Common myeloid progenitor, CD34-positive (primary cell): Measurements from ENCODE around the gene CARF. TPM values are rescaled to one million over a fixed set of nuclear protein-coding genes. Genes with fewer than 3 reads are reported as not detected.
A peak's percentile ranks its signal among the peaks of the same experiment; 100 is the strongest.

Source experiments
- CTCF ChIA-PET: fragments of 350-600 bp; sonication (Branson Sonifier 250); formaldehyde crosslinking; loops from one replicate; lab custom pipeline; 2021; ENCODE audit warnings: antibody characterized with exemption; lab: Charles Lee
- POLR2A ChIA-PET: fragments of 350-600 bp; sonication (Branson Sonifier 250); formaldehyde crosslinking; loops from one replicate; lab custom pipeline; 2021; ENCODE audit warnings: antibody characterized with exemption; lab: Charles Lee
- DNase-seq, 3 donors: peaks; one replicate each; pipeline versions ENCODE4 v3.0.0 to v3.0.0-alpha.2; 2013
- H3K27ac ChIP-seq, 2 experiments: 1 replicate in 1 of 2; 2 replicates in 1 of 2; pipeline ENCODE4 v1.7.0; 2013; ENCODE audit warnings: inconsistent platforms in 2 of 2, low read length in 2 of 2, mild to moderate bottlenecking in 2 of 2, low read depth in 1 of 2, moderate library complexity in 1 of 2; ENCODE audit not compliant: severe bottlenecking in 2 of 2, insufficient read depth in 1 of 2, poor library complexity in 1 of 2
- H3K27me3 ChIP-seq, 5 experiments: replicated peaks in 2 of 5; 1 replicate in 3 of 5; 2 replicates in 2 of 5; pipeline versions ENCODE4 v1.6.1 to v1.7.0; 2013; ENCODE audit warnings: low read length in 4 of 5, mild to moderate bottlenecking in 2 of 5, moderate library complexity in 2 of 5, inconsistent platforms in 1 of 5; ENCODE audit not compliant: insufficient read depth in 5 of 5, control insufficient read depth in 4 of 5
- H3K36me3 ChIP-seq, 4 experiments: 1 replicate in 2 of 4; 2 replicates in 2 of 4; pipeline versions ENCODE4 v1.6.1 to v1.7.0; 2013; ENCODE audit warnings: low read length in 3 of 4, control low read depth in 1 of 4, mild to moderate bottlenecking in 1 of 4; ENCODE audit not compliant: control insufficient read depth in 4 of 4, insufficient read depth in 4 of 4
- H3K4me1 ChIP-seq, 4 experiments: 1 replicate in 3 of 4; 2 replicates in 1 of 4; pipeline versions ENCODE4 v1.6.1 to v1.7.1; 2013; ENCODE audit warnings: low read length in 3 of 4, mild to moderate bottlenecking in 3 of 4, control low read depth in 1 of 4, inconsistent platforms in 1 of 4, moderate library complexity in 1 of 4; ENCODE audit not compliant: control insufficient read depth in 4 of 4, insufficient read depth in 4 of 4; ENCODE audit errors: control extremely low read depth in 1 of 4
- H3K4me3 ChIP-seq, 7 experiments: 1 replicate in 4 of 7; 2 replicates in 3 of 7; pipeline versions ENCODE4 v1.5.1 to v1.7.0; 2013; ENCODE audit warnings: mild to moderate bottlenecking in 7 of 7, low read length in 6 of 7, moderate library complexity in 6 of 7, inconsistent platforms in 2 of 7, low read depth in 2 of 7, control low read depth in 1 of 7; ENCODE audit not compliant: insufficient read depth in 4 of 7, control insufficient read depth in 1 of 7; ENCODE audit errors: extremely low read depth in 1 of 7
- H3K9me3 ChIP-seq, 5 experiments: 1 replicate in 4 of 5; 2 replicates in 1 of 5; pipeline versions ENCODE4 v1.6.1 to v1.7.1; 2013; ENCODE audit warnings: low read length in 4 of 5, mild to moderate bottlenecking in 2 of 5, inconsistent platforms in 1 of 5, low read depth in 1 of 5, moderate library complexity in 1 of 5; ENCODE audit not compliant: control insufficient read depth in 4 of 5, insufficient read depth in 2 of 5; ENCODE audit errors: control extremely low read depth in 1 of 5
- WGBS: methylation state at CpG from one replicate; pipeline ENCODE4 v1.1.5; 2013; ENCODE audit not compliant: insufficient coverage; 5-methylcytosine and 5-hydroxymethylcytosine counted together
- polyA plus RNA-seq: library from polyadenylated mRNA; unstranded; fragments of 120-200 nt; gene quantifications from one replicate; pipeline ENCODE4 v1.2.1, GENCODE V29; 2013

The CARF gene, protein sequence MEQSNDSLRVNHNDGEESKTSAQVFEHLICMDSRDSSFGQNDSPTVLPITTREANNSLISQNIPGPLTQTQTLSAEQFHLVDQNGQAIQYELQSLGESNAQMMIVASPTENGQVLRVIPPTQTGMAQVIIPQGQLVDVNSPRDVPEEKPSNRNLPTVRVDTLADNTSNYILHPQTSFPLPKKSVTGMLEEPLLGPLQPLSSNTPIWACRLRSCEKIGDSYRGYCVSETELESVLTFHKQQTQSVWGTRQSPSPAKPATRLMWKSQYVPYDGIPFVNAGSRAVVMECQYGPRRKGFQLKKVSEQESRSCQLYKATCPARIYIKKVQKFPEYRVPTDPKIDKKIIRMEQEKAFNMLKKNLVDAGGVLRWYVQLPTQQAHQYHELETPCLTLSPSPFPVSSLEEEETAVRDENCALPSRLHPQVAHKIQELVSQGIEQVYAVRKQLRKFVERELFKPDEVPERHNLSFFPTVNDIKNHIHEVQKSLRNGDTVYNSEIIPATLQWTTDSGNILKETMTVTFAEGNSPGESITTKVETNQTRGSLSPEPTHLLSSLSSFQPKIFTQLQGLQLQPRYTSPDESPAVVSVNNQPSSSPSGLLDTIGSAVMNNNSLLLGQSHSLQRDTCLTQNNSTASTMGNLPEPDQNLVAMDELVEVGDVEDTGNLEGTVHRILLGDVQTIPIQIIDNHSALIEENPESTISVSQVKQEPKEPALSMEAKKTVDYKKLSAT
- 17.5 TPM for polyA plus RNA-seq

- ChIA-PET POLR2A (interaction anchor here (0.6 to 1.2 kb wide), 3 partner anchors 16 to 328 kb away, joined by 3 to 4 read pairs (median 3); no protein-coding TSS in a partner anchor), CTCF (interaction anchor here (0.9 to 1.5 kb wide), 2 partner anchors 10 to 18 kb away, joined by 3 read pairs; no protein-coding TSS in a partner anchor)
- peak; percentile 92 to 96 (median 96) for DNase-seq
- Histone ChIP-seq H3K36me3 (no peaks in the 10 kb centered on the region), H3K9me3 (no peaks in the 10 kb centered on the region), H3K4me1 (peaks cover 7 to 23% (median 16%) of the 10 kb centered on the region in 4 experiments), H3K4me3 (peak within 1 kb of the TSS; percentile 68 to 100 (median 93)), H3K27ac (peak within 1 kb of the TSS; percentile 66 to 87), H3K27me3 (no peaks in the 10 kb centered on the region)
- 2% methylated on average over 30 of the region's 39 CpGs for WGBS
These were observed at the start of gene CARF, which contains the start of gene WDR12 for GRCh38 chr2:202911512-202912341. TSS of gene CARF (plus strand) at chr2:202912275. CDS start at chr2:202941903, 29,628 bp downstream. TSS of gene WDR12 (minus strand) at chr2:202911673. CDS start at chr2:202911476, 197 bp downstream.

DNA sequence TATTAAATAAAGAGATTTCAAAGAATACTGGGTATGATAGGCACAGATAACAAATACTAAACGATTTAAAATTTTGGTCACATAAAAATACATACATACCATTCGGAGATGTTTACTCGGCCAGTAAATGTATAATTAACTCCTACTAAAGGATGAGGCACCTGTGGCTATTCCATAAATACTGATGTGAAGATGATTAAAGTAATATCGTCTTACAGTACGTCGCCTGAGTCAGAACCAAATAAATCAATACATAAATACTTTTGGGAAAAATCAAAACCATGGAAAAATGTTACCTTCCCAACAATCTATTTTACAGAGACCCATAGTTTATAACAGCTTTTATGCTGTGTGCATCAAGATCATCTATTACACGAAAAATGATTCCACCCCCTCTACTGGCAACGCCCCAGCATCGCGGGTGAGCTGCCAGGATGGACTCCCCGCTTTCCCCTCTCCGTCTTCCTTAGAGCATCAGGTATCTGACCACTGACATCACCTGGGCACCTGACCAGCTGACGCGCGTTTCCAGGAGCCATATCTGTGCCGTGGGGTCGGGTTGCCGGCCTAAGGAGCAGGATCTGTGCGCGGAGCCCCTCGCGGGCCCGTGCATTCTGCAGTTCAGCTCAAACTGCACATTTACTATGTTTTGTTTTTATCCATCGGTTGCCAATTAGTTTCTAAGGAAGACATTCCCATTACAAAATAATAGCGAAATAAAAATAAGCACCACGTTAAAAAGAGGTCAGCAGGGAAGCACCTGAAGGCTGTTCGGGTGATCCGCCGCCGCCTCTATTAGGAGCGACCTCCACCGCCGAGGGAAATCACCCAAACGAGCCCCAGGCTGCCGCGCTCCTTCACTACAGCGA, 41.4 kb upstream of the CARF start:
- peaks cover 0 to 6% (median 0%) of the 10 kb centered on the region in 4 experiments for H3K4me1 ChIP-seq
- H3K9me3 ChIP-seq, result no peaks in the 10 kb centered on the region
- peak overlapping the region; percentile 61 to 82 for H3K27ac ChIP-seq
- H3K36me3 ChIP-seq, result no peaks in the 10 kb centered on the region
- peak overlapping the region; percentile 77 to 97 (median 92) for H3K4me3 ChIP-seq
- DNase-seq, result peak; percentile 63 to 67 (median 67)
- ChIA-PET POLR2A (interaction anchor here (0.6 to 1.2 kb wide), 2 partner anchors 41 to 236 kb away, joined by 3 read pairs; partner anchors contain the start of genes CARF and FAM117B), CTCF (interaction anchor here (0.6 to 1.8 kb wide), 13 partner anchors 10 to 582 kb away, joined by 3 to 7 read pairs (median 4); no protein-coding TSS in a partner anchor)
- WGBS, result 0% methylated on average over 27 of the region's 37 CpGs
- H3K27me3 ChIP-seq, result no peaks in the 10 kb centered on the region

- Histone ChIP-seq H3K36me3 (no peaks in the 10 kb centered on the region), H3K9me3 (no peaks in the 10 kb centered on the region), H3K4me1 (peaks cover 0 to 6% (median 0%) of the 10 kb centered on the region in 4 experiments), H3K27me3 (no peaks in the 10 kb centered on the region), H3K27ac (peak within 1 kb of the TSS; percentile 61 to 82), H3K4me3 (peak within 1 kb of the TSS; percentile 77 to 97 (median 92))
- ChIA-PET POLR2A (interaction anchor here (1.2 kb wide), 1 partner anchor 237 kb away, joined by 3 read pairs; the partner anchor contains the start of gene FAM117B), CTCF (interaction anchor here (0.8 to 1.7 kb wide), 7 partner anchors 10 to 282 kb away, joined by 3 to 5 read pairs (median 4); no protein-coding TSS in a partner anchor)
- WGBS, result under 1% methylated on average over 78 of the region's 93 CpGs
- DNase-seq, result peak; percentile 63 to 83 (median 81)
These were observed 40.6 kb upstream of the CARF start, which contains the start of gene ICA1L for GRCh38 chr2:202871300-202872141. TSS of gene ICA1L (minus strand) at chr2:202871766. CDS start at chr2:202829009, 42,757 bp downstream.

DNA sequence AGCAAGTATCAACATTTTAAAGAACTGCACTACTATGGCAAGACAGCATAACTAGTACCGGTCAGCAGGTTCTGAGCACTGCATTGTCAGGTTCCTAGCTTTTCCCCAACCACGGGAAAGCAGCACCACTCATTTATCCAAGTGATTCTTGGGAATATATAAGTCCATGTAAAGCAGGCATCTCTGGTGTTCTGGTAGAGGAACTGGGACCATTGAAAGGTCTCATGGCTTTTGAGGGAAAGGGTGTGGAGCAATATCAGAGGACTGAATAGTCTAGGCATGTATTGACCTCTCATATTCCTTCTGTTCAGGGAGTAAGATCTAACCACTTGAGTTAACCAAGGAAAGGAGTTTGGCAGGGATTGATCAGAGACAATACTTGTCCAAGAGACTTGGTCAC, 34.4 kb upstream of the CARF start:
- Histone ChIP-seq H3K27ac (no peak overlapping the region), H3K36me3 (peaks cover 0 to 27% (median 12%) of the 10 kb centered on the region in 4 experiments), H3K9me3 (no peaks in the 10 kb centered on the region), H3K27me3 (no peaks in the 10 kb centered on the region), H3K4me3 (no peak overlapping the region), H3K4me1 (no peaks in the 10 kb centered on the region)
- CTCF ChIA-PET, result no interaction called here
- no peak for DNase-seq
- POLR2A ChIA-PET, result no interaction called here
- no CpG with 5 or more reads among the region's 2 CpGs for WGBS

DNA sequence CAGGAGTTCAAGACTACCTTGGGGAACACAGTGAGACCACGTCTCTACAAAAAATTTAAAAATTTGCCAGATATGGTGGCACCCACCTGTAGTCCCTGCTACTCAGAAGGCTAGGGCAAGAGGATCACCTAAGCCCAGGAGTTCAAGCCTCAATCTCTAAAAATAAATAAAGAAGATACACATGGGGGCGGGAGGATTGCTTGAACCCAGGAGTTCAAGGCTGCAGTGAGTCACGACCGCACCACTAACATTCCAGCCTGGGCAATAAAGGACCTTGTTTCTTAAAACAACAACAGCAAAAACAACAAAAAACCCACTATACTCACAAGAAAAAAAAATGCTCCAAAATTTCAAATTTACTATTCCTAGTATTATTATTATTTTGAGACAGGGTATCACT, 30.5 kb upstream of the CARF start:
- Histone ChIP-seq H3K27me3 (no peaks in the 10 kb centered on the region), H3K4me3 (no peak overlapping the region), H3K36me3 (peaks cover 2 to 53% (median 30%) of the 10 kb centered on the region in 4 experiments), H3K9me3 (no peaks in the 10 kb centered on the region), H3K4me1 (no peaks in the 10 kb centered on the region), H3K27ac (no peak overlapping the region)
- WGBS, result 94% methylated on average over 3 of the region's 4 CpGs
- CTCF ChIA-PET, result no interaction called here
- POLR2A ChIA-PET, result no interaction called here
- no peak for DNase-seq
